HL-60 (cell line): Measurements from ENCODE around the gene MAB21L3.

Experiments used
- CTCF ChIP-seq: IDR thresholded peaks from one replicate; pipeline ENCODE4 v1.5.1; 2011; ENCODE audit warnings: low read length, control low read depth, inconsistent platforms; ENCODE audit not compliant: insufficient read depth
- POLR2AphosphoS5 ChIP-seq: IDR thresholded peaks from 2 replicates; pipeline ENCODE4 v1.6.1; 2012; ENCODE audit warnings: low read depth
- REST ChIP-seq: IDR thresholded peaks from 2 replicates; pipeline ENCODE4 v1.6.1; 2012; ENCODE audit warnings: low read depth; ENCODE audit not compliant: insufficient replicate concordance
- SPI1 ChIP-seq: IDR thresholded peaks from 2 replicates; pipeline ENCODE4 v1.6.1; 2012; ENCODE audit warnings: low read depth, mild to moderate bottlenecking, borderline replicate concordance

GRCh38 chr1:116076831-116077230 is 34.4 kb upstream of the MAB21L3 start:
- TF ChIP-seq POLR2AphosphoS5 (no peak), CTCF (no peak), REST (no peak), SPI1 (no peak)
